HepG2 (cell line): Measurements from ENCODE around the gene LENEP. TPM values are rescaled to one million over a fixed set of nuclear protein-coding genes. Genes with fewer than 3 reads are reported as not detected.

Experiments used
- ATAC-seq: fragments of 200-7000 bp; cut with Tn5 transposase; 3 replicates; pipeline ENCODE4 v1.9.1; 2020; ENCODE audit warnings: mild to moderate bottlenecking, moderate library complexity
- BruUV-seq: library from RNA; stranded (reverse); fragments of 400-500 nt; replicated peaks from 2 replicates; lab custom pipeline; 2021; lab: Mats Ljungman, UMichigan
- CTCF ChIA-PET: fragments of 300-600 bp; formaldehyde crosslinking; extraction: SDS; loops from one replicate; lab custom pipeline; 2021; ENCODE audit warnings: low total read pairs, inconsistent platforms, low intra/inter-chr PET ratio; lab: Yijun Ruan, JAX
- POLR2A ChIA-PET: fragments of 350-600 bp; sonication (Branson Sonifier 250); formaldehyde crosslinking; loops from one replicate; lab custom pipeline; 2020; ENCODE audit warnings: antibody characterized with exemption, inconsistent platforms; lab: Yijun Ruan, JAX
- DNase-seq: peaks from one replicate; pipeline ENCODE4 v3.0.0-alpha.2; 2015; ENCODE audit warnings: low spot score
- FAIRE-seq: peaks from 3 replicates; lab custom pipeline; 2011; peaks lifted over from hg19 to GRCh38; lab: Jason Lieb, UNC
- H2AFZ ChIP-seq: one replicate; pipeline ENCODE4 v1.6.1; 2011; ENCODE audit warnings: low read length, inconsistent platforms
- H3K27ac ChIP-seq: fragments of 300-600 bp; 3 replicates; pipeline ENCODE4 v1.8.0; 2011; ENCODE audit warnings: mixed run types, mild to moderate bottlenecking, mixed read lengths, low read length, inconsistent platforms; ENCODE audit not compliant: insufficient read depth; ENCODE audit errors: extremely low read length
- H3K27me3 ChIP-seq, 2 experiments: fragments of 200-600 bp in 1 of 2; 2 replicates in 1 of 2; 3 replicates in 1 of 2; pipeline versions ENCODE4 v1.6.0 to v1.8.0; 2011; ENCODE audit warnings: low read length in 2 of 2, mild to moderate bottlenecking in 2 of 2, moderate library complexity in 2 of 2, inconsistent platforms in 1 of 2; ENCODE audit not compliant: insufficient read depth in 2 of 2, control insufficient read depth in 1 of 2
- H3K36me3 ChIP-seq, 2 experiments: fragments of 200-600 bp in 1 of 2; replicated peaks in 1 of 2; 2 replicates in 1 of 2; 3 replicates in 1 of 2; pipeline versions ENCODE4 v1.5.1 to v1.8.0; 2011; ENCODE audit warnings: low read length in 2 of 2, inconsistent platforms in 1 of 2; ENCODE audit not compliant: insufficient read depth in 2 of 2, control insufficient read depth in 1 of 2
- H3K4me1 ChIP-seq: 2 replicates; pipeline ENCODE4 v1.5.1; 2012; ENCODE audit warnings: low read length, inconsistent platforms; ENCODE audit not compliant: insufficient read depth
- H3K4me2 ChIP-seq: 2 replicates; pipeline ENCODE4 v1.6.0; 2011; ENCODE audit warnings: low read depth, low read length, inconsistent platforms
- H3K4me3 ChIP-seq, 3 experiments: fragments of 200-600 bp in 1 of 3; sonication (generic), shearing (Covaris generic) in 1 of 3; replicated peaks in 1 of 3; 2 replicates each; pipeline ENCODE4 v1.5.1; 2011 to 2016; ENCODE audit warnings: low read length in 3 of 3, inconsistent platforms in 2 of 3, low read depth in 2 of 3, mild to moderate bottlenecking in 2 of 3, control low read depth in 1 of 3, mixed read lengths in 1 of 3; ENCODE audit not compliant: insufficient read depth in 1 of 3
- H3K79me2 ChIP-seq: one replicate; pipeline ENCODE4 v1.6.1; 2011; ENCODE audit warnings: low read length, inconsistent platforms; ENCODE audit not compliant: insufficient read depth
- H3K9ac ChIP-seq: 2 replicates; pipeline ENCODE4 v1.6.0; 2011; ENCODE audit warnings: mild to moderate bottlenecking, low read depth, low read length, inconsistent platforms; ENCODE audit not compliant: insufficient read depth
- H3K9me3 ChIP-seq: 2 replicates; pipeline ENCODE4 v1.5.1; 2012; ENCODE audit warnings: mild to moderate bottlenecking, low read length
- H4K20me1 ChIP-seq: 2 replicates; pipeline ENCODE4 v1.6.0; 2011; ENCODE audit warnings: inconsistent platforms, mild to moderate bottlenecking, low read length, moderate library complexity; ENCODE audit not compliant: insufficient read depth
- ARID5B ChIP-seq: IDR thresholded peaks from 2 replicates; pipeline ENCODE4 v1.4.0; 2020; ENCODE audit warnings: mild to moderate bottlenecking, missing genetic modification reagents
- BORCS8-MEF2B ChIP-seq: sonication (generic); formaldehyde crosslinking; IDR thresholded peaks from 2 replicates; pipeline ENCODE4 v1.8.0; 2022; ENCODE audit warnings: mild to moderate bottlenecking, missing genetic modification reagents
- CREBL2 ChIP-seq: sonication (generic); formaldehyde crosslinking; IDR thresholded peaks from 2 replicates; pipeline ENCODE4 v1.8.1; 2023; ENCODE audit warnings: missing genetic modification reagents, mild to moderate bottlenecking, borderline replicate concordance
- DDIT3 ChIP-seq: sonication (generic); formaldehyde crosslinking; IDR thresholded peaks from 2 replicates; pipeline ENCODE4 v1.4.0; 2020; ENCODE audit warnings: mild to moderate bottlenecking, missing genetic modification reagents
- E2F1 ChIP-seq: sonication (generic); formaldehyde crosslinking; IDR thresholded peaks from 2 replicates; pipeline ENCODE4 v1.5.0; 2020; ENCODE audit warnings: missing genetic modification reagents
- LBX2 ChIP-seq: sonication (generic); formaldehyde crosslinking; IDR thresholded peaks from 2 replicates; pipeline ENCODE4 v1.5.0; 2020; ENCODE audit warnings: missing genetic modification reagents, mild to moderate bottlenecking, borderline replicate concordance
- MAX ChIP-seq: IDR thresholded peaks from 2 replicates; pipeline ENCODE4 v1.6.1; 2012; ENCODE audit warnings: inconsistent platforms
- PHF8 ChIP-seq: sonication (generic); formaldehyde crosslinking; IDR thresholded peaks from 2 replicates; pipeline ENCODE4 v1.5.0; 2020; ENCODE audit warnings: missing genetic modification reagents
- RBM39 ChIP-seq: fragments of 200-400 bp; formaldehyde crosslinking; IDR thresholded peaks from one replicate; pipeline ENCODE4 v1.6.1; 2018; ENCODE audit warnings: antibody characterized with exemption, mild to moderate bottlenecking, low read depth, low read length; ENCODE audit not compliant: poor library complexity, severe bottlenecking
- TOE1 ChIP-seq: sonication (generic); formaldehyde crosslinking; IDR thresholded peaks from 2 replicates; pipeline ENCODE4 v1.4.0; 2020; ENCODE audit warnings: mild to moderate bottlenecking, missing genetic modification reagents
- ZBTB20 ChIP-seq: sonication (generic); formaldehyde crosslinking; IDR thresholded peaks from 2 replicates; pipeline ENCODE4 v1.8.1; 2023; ENCODE audit warnings: missing genetic modification reagents, low read depth, mild to moderate bottlenecking, borderline replicate concordance
- ZBTB34 ChIP-seq: sonication (generic); formaldehyde crosslinking; IDR thresholded peaks from 2 replicates; pipeline ENCODE4 v1.8.0; 2022; ENCODE audit warnings: mild to moderate bottlenecking, missing genetic modification reagents
- ZC3H13 ChIP-seq: sonication (generic); formaldehyde crosslinking; IDR thresholded peaks from 2 replicates; pipeline ENCODE4 v1.8.1; 2023; ENCODE audit warnings: mild to moderate bottlenecking, missing genetic modification reagents, moderate library complexity
- ZNF552 ChIP-seq: sonication (generic); formaldehyde crosslinking; IDR thresholded peaks from 2 replicates; pipeline ENCODE4 v1.9.0; 2022; ENCODE audit warnings: missing genetic modification reagents, mild to moderate bottlenecking, borderline replicate concordance
- WGBS: methylation state at CpG from one replicate; pipeline ENCODE4 v1.1.6; 2017; ENCODE audit warnings: low lambda C conversion rate; 5-methylcytosine and 5-hydroxymethylcytosine counted together
- in situ Hi-C: cut with HindIII; loops from 2 replicates; pipeline ENCODE4 v1.10.0; 2017; ENCODE audit warnings: low pct_unique_long_range_greater_than_20kb; ENCODE audit not compliant: extremely low pct_ligation_motif_present
- intact Hi-C: fragments of 100-400 bp; cut with micrococcal nuclease; formaldehyde crosslinking; loops from one replicate; pipeline ENCODE4 v1.10.0; 2022; ENCODE audit not compliant: unreplicated experiment
- polyA plus RNA-seq, 8 experiments: library from polyadenylated mRNA; depleted of rRNA in 3 of 8; stranded (reverse) in 7 of 8; unstranded in 1 of 8; fragments of >200 nt; fragmentation: Illumina TruSeq in 4 of 8; extraction: Trizol in 4 of 8; gene quantifications; 2 replicates each; pipeline versions ENCODE4 v1.2.1 to v1.2.3, GENCODE V29; 2011 to 2016; ENCODE audit warnings: low read depth in 4 of 8, missing spikeins in 1 of 8, mixed read lengths in 1 of 8; ENCODE audit not compliant: insufficient read depth in 1 of 8
- total RNA-seq, 5 experiments: library from RNA; depleted of rRNA; stranded (reverse); fragments of >200 nt; fragmentation: Illumina TruSeq; extraction: Trizol; gene quantifications; 2 replicates each; pipeline ENCODE4 v1.2.3, GENCODE V29; 2016; ENCODE audit warnings: low read depth in 1 of 5

LENEP gene
- total and polyA plus RNA-seq, 2 of the 13 experiments (the other 11 are each of a cell fraction or from before 2014, with no cell fraction given), result 0.29 TPM; not detected in 1

- ChIA-PET POLR2A (interaction anchor here (0.6 to 6.7 kb wide), 27 partner anchors 8 to 442 kb away, joined by 3 to 90 read pairs (median 5); partner anchors contain the start of genes ADAM15, FLAD1, LENEP and PBXIP1), CTCF (interaction anchor here (1.8 to 6.8 kb wide), 2 partner anchors 16 to 82 kb away, joined by 4 to 54 read pairs; no protein-coding TSS in a partner anchor)
- BruUV-seq, result TSS peak; percentile 58
- in situ Hi-C loops, result no loop called here
- Histone ChIP-seq H3K79me2 (peaks cover 27% of the 10 kb centered on the region), H3K27me3 (no peaks in the 10 kb centered on the region; a peak in 1 of 5 replicates), H3K27ac (peak overlapping the region; percentile 97), H3K9me3 (no peaks in the 10 kb centered on the region), H4K20me1 (peaks cover under 1% of the 10 kb centered on the region; the same call in 1 of the 2 replicates), H3K36me3 (no peaks in the 10 kb centered on the region; a peak in 1 of 5 replicates), H3K4me3 (peak overlapping the region; percentile 70 to 86 (median 84)), H2AFZ (no peak overlapping the region), H3K4me1 (peaks cover 43% of the 10 kb centered on the region), H3K9ac (peak overlapping the region; percentile 83), H3K4me2 (peak overlapping the region; percentile 100)
- peak; percentile 84 for FAIRE-seq
- intact Hi-C loops, result loop anchor here (1.0 to 5.0 kb wide), 3 partner anchors 15 to 445 kb away; partner anchors contain the start of genes PYGO2 and UBE2Q1
- 1% methylated on average over 19 of the region's 38 CpGs for WGBS
- ATAC-seq, result peak; percentile 70
- peak; percentile 97 for DNase-seq
- no peak for TF ChIP-seq BORCS8-MEF2B (CRISPR knock-in tag)
- no peak for TF ChIP-seq ZBTB34 (CRISPR knock-in tag)
- peak; percentile 27; the same call in 1 of the 2 replicates for TF ChIP-seq MAX
- TF ChIP-seq DDIT3 (CRISPR knock-in tag), result no peak
- no peak for TF ChIP-seq TOE1 (CRISPR knock-in tag)
- TF ChIP-seq ZNF552, result no peak
- TF ChIP-seq CREBL2 (CRISPR knock-in tag), result no peak
- TF ChIP-seq ZC3H13 (CRISPR knock-in tag), result no peak
- TF ChIP-seq ZBTB20 (CRISPR knock-in tag), result peak; percentile 38; the same call in 1 of the 2 replicates
- no peak for TF ChIP-seq ARID5B
- TF ChIP-seq RBM39, result no peak
- TF ChIP-seq E2F1 (CRISPR knock-in tag), result no peak
- peak; percentile 60 for TF ChIP-seq PHF8 (CRISPR knock-in tag)
- TF ChIP-seq LBX2, result 0 out of 2 replicates have a peak, but pooled peaks have one; percentile 21
These were observed 8.5 kb downstream of the LENEP start for GRCh38 chr1:155001675-155002463.
